MM.1S (cell line): Measurements from ENCODE around the gene ECEL1.

Experiments used
- DNase-seq: peaks from one replicate; pipeline ENCODE4 v3.0.0-alpha.2; 2015
- H2AFZ ChIP-seq: fragments of 300-600 bp; sonication (generic); 2 replicates; pipeline ENCODE4 v1.6.0; 2016; ENCODE audit warnings: antibody characterized with exemption, low read length
- H3F3A ChIP-seq: fragments of 300-600 bp; sonication (generic); 2 replicates; pipeline ENCODE4 v1.6.1; 2016; ENCODE audit warnings: mild to moderate bottlenecking, antibody characterized with exemption, low read length, moderate library complexity, mixed read lengths; ENCODE audit not compliant: insufficient read depth
- H3K27ac ChIP-seq: fragments of 300-600 bp; sonication (generic); 2 replicates; pipeline ENCODE4 v1.5.1; 2016; ENCODE audit warnings: mild to moderate bottlenecking, low read length
- H3K27me3 ChIP-seq: fragments of 300-600 bp; sonication (generic); replicated peaks from 2 replicates; pipeline ENCODE4 v1.6.0; 2016; ENCODE audit warnings: low read length; ENCODE audit not compliant: insufficient read depth
- H3K36me3 ChIP-seq: fragments of 300-600 bp; sonication (generic); replicated peaks from 2 replicates; pipeline ENCODE4 v1.6.1; 2016; ENCODE audit warnings: mild to moderate bottlenecking, low read length, mixed read lengths; ENCODE audit not compliant: insufficient read depth
- H3K4me1 ChIP-seq: fragments of 300-600 bp; sonication (generic); 2 replicates; pipeline ENCODE4 v1.6.1; 2016; ENCODE audit warnings: low read length, mixed read lengths
- H3K4me2 ChIP-seq: fragments of 300-600 bp; sonication (generic); 2 replicates; pipeline ENCODE4 v1.6.0; 2016; ENCODE audit warnings: low read depth, low read length
- H3K4me3 ChIP-seq: fragments of 300-600 bp; sonication (generic); 2 replicates; pipeline ENCODE4 v1.5.1; 2016; ENCODE audit warnings: low read length, mixed read lengths
- H3K79me2 ChIP-seq: fragments of 300-600 bp; sonication (generic); 2 replicates; pipeline ENCODE4 v1.6.1; 2016; ENCODE audit warnings: mixed run types, low read length, mixed read lengths
- H3K9ac ChIP-seq: fragments of 300-600 bp; sonication (generic); 2 replicates; pipeline ENCODE4 v1.6.1; 2016; ENCODE audit warnings: low read length, mixed read lengths
- H3K9me2 ChIP-seq: fragments of 300-600 bp; sonication (generic); replicated peaks from 2 replicates; pipeline ENCODE4 v1.6.1; 2016; ENCODE audit warnings: mild to moderate bottlenecking, low read length, mixed read lengths; ENCODE audit not compliant: insufficient read depth
- H3K9me3 ChIP-seq: fragments of 300-600 bp; sonication (generic); replicated peaks from 2 replicates; pipeline ENCODE4 v1.6.1; 2016; ENCODE audit warnings: mild to moderate bottlenecking, low read length, mixed read lengths; ENCODE audit not compliant: insufficient read depth
- H4K20me1 ChIP-seq: fragments of 300-600 bp; sonication (generic); 2 replicates; pipeline ENCODE4 v1.6.1; 2016; ENCODE audit warnings: mild to moderate bottlenecking, low read length, moderate library complexity, mixed read lengths; ENCODE audit not compliant: insufficient read depth
- EZH2 ChIP-seq: fragments of 300-600 bp; sonication (generic); optimal IDR thresholded peaks from 2 replicates; pipeline ENCODE3; 2017; ENCODE audit warnings: low read depth, mild to moderate bottlenecking, antibody characterized with exemption, low read length, mixed read lengths
- EZH2phosphoT487 ChIP-seq: fragments of 300-600 bp; sonication (generic); IDR thresholded peaks from 2 replicates; pipeline ENCODE4 v1.6.1; 2018; ENCODE audit warnings: antibody characterized with exemption, low read length
- TF ChIP-seq, protein P1 (sequence below): fragments of 300-600 bp; sonication (generic); IDR thresholded peaks from 2 replicates; pipeline ENCODE4 v1.5.1; 2016; ENCODE audit warnings: antibody characterized with exemption, low read length, mixed read lengths

ECEL1 gene, protein sequence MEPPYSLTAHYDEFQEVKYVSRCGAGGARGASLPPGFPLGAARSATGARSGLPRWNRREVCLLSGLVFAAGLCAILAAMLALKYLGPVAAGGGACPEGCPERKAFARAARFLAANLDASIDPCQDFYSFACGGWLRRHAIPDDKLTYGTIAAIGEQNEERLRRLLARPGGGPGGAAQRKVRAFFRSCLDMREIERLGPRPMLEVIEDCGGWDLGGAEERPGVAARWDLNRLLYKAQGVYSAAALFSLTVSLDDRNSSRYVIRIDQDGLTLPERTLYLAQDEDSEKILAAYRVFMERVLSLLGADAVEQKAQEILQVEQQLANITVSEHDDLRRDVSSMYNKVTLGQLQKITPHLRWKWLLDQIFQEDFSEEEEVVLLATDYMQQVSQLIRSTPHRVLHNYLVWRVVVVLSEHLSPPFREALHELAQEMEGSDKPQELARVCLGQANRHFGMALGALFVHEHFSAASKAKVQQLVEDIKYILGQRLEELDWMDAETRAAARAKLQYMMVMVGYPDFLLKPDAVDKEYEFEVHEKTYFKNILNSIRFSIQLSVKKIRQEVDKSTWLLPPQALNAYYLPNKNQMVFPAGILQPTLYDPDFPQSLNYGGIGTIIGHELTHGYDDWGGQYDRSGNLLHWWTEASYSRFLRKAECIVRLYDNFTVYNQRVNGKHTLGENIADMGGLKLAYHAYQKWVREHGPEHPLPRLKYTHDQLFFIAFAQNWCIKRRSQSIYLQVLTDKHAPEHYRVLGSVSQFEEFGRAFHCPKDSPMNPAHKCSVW

DNA sequence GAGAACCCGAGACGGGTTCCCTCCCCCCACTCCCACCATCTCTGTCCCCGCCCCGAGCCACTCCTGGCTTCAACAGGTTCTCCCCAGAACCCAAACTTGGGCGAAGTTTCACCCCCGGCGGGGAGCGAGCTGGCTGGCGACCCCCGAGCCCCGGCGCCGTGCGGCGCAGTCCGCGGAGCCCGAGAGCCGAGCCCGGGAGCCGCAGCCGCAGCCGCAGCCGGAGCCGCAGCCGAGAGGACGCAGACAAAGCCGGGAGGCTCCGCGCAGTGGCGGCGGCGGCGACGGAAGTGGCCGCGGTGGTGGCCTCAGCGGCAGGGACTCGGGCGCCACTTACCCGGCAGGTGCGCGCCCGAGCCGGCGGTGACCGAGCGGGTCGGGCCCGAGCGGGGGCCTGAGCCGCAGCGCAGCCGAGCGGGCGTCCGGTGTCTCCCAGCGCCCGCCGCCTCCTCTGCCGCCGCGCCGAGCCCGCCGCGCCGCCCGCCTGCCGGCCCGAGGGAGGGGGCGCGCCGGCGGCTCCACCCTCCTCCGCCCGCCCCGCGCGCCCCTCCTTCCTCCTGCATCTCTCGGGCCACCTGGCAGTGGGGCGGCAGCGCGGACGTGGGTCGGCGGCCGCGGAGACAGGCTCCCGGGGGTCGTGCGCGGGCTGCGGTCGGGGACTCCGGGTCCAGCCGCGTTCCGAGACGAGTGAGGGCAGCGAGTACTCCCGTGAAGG is at the start of gene ECEL1:
Gene ECEL1 (minus strand): TSS at position 450 of the 712 bp plus-strand sequence. CDS start 1,181 bp downstream, outside the sequence.
- H3K79me2 ChIP-seq, result no peaks in the 10 kb centered on the region
- TF ChIP-seq, protein P1, sequence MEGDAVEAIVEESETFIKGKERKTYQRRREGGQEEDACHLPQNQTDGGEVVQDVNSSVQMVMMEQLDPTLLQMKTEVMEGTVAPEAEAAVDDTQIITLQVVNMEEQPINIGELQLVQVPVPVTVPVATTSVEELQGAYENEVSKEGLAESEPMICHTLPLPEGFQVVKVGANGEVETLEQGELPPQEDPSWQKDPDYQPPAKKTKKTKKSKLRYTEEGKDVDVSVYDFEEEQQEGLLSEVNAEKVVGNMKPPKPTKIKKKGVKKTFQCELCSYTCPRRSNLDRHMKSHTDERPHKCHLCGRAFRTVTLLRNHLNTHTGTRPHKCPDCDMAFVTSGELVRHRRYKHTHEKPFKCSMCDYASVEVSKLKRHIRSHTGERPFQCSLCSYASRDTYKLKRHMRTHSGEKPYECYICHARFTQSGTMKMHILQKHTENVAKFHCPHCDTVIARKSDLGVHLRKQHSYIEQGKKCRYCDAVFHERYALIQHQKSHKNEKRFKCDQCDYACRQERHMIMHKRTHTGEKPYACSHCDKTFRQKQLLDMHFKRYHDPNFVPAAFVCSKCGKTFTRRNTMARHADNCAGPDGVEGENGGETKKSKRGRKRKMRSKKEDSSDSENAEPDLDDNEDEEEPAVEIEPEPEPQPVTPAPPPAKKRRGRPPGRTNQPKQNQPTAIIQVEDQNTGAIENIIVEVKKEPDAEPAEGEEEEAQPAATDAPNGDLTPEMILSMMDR, result no peak
- TF ChIP-seq EZH2phosphoT487 (no peak), EZH2 (no peak)
- H3K9me3 ChIP-seq, result no peaks in the 10 kb centered on the region
- H4K20me1 ChIP-seq, result no peaks in the 10 kb centered on the region
- no peak within 1 kb of the TSS for H3K4me3 ChIP-seq
- no peak for DNase-seq
- H3K4me1 ChIP-seq, result no peaks in the 10 kb centered on the region
- no peak within 1 kb of the TSS for H3K9ac ChIP-seq
- peaks cover 13% of the 10 kb centered on the region for H3K27me3 ChIP-seq
- H3K27ac ChIP-seq, result no peak within 1 kb of the TSS
- no peak within 1 kb of the TSS for H2AFZ ChIP-seq
- H3K9me2 ChIP-seq, result no peaks in the 10 kb centered on the region
- H3K4me2 ChIP-seq, result no peak within 1 kb of the TSS
- H3K36me3 ChIP-seq, result no peaks in the 10 kb centered on the region
- no peaks in the 10 kb centered on the region for H3F3A ChIP-seq

DNA sequence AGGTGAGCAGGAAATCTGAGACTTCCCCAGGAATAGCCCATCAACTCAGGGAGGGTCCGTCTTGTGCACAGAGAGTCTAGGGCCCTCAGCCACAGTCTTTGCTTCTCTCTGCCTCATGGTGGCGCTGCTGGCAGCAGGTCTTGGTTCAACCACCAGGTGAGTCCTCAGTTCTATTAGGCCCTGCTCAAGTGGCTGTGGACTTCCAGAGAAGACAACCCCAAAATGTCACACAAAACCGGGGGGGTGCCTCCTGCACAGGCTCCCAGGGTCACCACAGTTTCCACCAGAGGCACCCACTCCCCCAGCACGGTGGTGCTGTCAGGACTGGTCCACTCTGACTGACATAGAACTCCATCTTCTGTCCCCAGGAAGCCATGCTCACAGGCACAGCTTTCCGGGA is 49.4 kb upstream of the ECEL1 start:
- DNase-seq, result no peak
- no peak overlapping the region for H3K4me2 ChIP-seq
- no peak overlapping the region for H3K9ac ChIP-seq
- H3K4me1 ChIP-seq, result no peaks in the 10 kb centered on the region
- no peaks in the 10 kb centered on the region for H3F3A ChIP-seq
- H3K79me2 ChIP-seq, result no peaks in the 10 kb centered on the region
- H3K9me3 ChIP-seq, result no peaks in the 10 kb centered on the region
- no peaks in the 10 kb centered on the region for H4K20me1 ChIP-seq
- H2AFZ ChIP-seq, result no peak overlapping the region
- peaks cover 5% of the 10 kb centered on the region; the same call in 1 of the 2 replicates for H3K27me3 ChIP-seq
- no peaks in the 10 kb centered on the region for H3K36me3 ChIP-seq
- no peak overlapping the region for H3K27ac ChIP-seq
- no peaks in the 10 kb centered on the region for H3K9me2 ChIP-seq
- H3K4me3 ChIP-seq, result no peak overlapping the region
- TF ChIP-seq EZH2, result no peak
- TF ChIP-seq EZH2phosphoT487, result no peak
- TF ChIP-seq, protein P1, result peak; percentile 30

DNA sequence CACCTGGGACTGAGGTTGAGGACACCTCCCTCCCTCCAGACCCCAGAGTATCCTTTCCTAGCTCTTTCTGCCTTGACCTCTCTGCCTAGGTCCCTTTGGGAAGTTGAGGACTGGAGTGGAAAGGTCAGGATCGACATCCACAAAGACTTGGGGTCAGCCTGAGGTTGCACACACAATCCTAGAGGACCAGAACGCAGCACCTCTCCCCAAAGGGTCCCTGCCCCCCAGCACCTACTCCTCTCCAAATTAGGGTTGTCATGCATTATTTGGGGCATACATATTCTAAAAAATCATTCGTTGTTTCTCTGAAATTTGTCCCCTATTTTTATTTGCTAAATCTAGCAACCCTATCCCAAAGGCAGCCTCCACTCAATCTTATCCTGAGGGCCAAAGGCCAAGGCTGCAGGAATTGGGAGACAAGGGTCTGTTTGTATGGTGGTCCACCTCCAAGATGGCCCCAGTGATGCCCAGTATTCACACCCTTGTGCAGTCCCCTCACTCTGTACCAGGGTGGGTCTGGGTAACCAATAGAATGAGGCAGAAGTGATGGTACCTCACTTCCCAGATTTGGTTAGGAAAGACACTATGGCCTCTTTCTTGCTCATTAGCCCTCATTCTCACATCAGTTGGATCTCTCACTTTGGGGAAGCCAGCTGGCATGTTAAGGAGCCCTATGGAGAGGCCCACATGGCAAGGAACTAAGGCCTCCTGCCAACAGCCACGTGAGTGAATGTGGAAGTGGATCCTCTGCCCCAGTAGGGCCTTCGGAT is 48.3 kb upstream of the ECEL1 start:
- H3K4me1 ChIP-seq, result no peaks in the 10 kb centered on the region
- no peak for DNase-seq

More for the DNA sequence above, 48.3 kb upstream of the ECEL1 start:
- Histone ChIP-seq H3K4me2 (no peak overlapping the region), H3K9ac (no peak overlapping the region), H3K36me3 (no peaks in the 10 kb centered on the region), H3K9me3 (no peaks in the 10 kb centered on the region), H2AFZ (no peak overlapping the region), H3K4me3 (no peak overlapping the region), H4K20me1 (no peaks in the 10 kb centered on the region), H3K79me2 (no peaks in the 10 kb centered on the region), H3K27ac (no peak overlapping the region), H3F3A (no peaks in the 10 kb centered on the region), H3K9me2 (no peaks in the 10 kb centered on the region), H3K27me3 (peaks cover 5% of the 10 kb centered on the region; the same call in 1 of the 2 replicates)
- TF ChIP-seq EZH2phosphoT487 (no peak), EZH2 (no peak)
- TF ChIP-seq, protein P1, result no peak
